Choroid plexus epithelial cell (primary cell): ENCODE results near the gene PAFAH1B1.

Experiments
- DNase-seq: peaks from one replicate; pipeline ENCODE4 v3.0.0-alpha.2; 2010; ENCODE audit warnings: low read depth
- H3K4me3 ChIP-seq: 2 replicates; pipeline ENCODE4 v1.5.1; 2011; ENCODE audit warnings: low read depth, mild to moderate bottlenecking, control low read depth, low read length, moderate library complexity
- CTCF ChIP-seq: conservative IDR thresholded peaks from 2 replicates; pipeline ENCODE4 v1.5.1; 2011; ENCODE audit warnings: low read depth, mild to moderate bottlenecking, control low read depth, inconsistent platforms, low read length, moderate library complexity

PAFAH1B1 gene

GRCh38 chr17:2691965-2692780, 98.7 kb downstream of the PAFAH1B1 start:
- DNase-seq, result no peak
- no peak overlapping the region for H3K4me3 ChIP-seq
- TF ChIP-seq CTCF, result no peak

GRCh38 chr17:2692781-2693135, 99.3 kb downstream of the PAFAH1B1 start:
- no peak for TF ChIP-seq CTCF
- DNase-seq, result no peak
- H3K4me3 ChIP-seq, result no peak overlapping the region

GRCh38 chr17:2693561-2694380, 100.3 kb downstream of the PAFAH1B1 start:
- no peak for TF ChIP-seq CTCF
- H3K4me3 ChIP-seq, result no peak overlapping the region
- no peak for DNase-seq

- DNase-seq, result no peak
- TF ChIP-seq CTCF, result no peak
- no peak overlapping the region for H3K4me3 ChIP-seq
These were observed 101.2 kb downstream of the PAFAH1B1 start for GRCh38 chr17:2694381-2695242.

- no peak for TF ChIP-seq CTCF
- no peak for DNase-seq
- no peak overlapping the region for H3K4me3 ChIP-seq
These were observed 101.9 kb downstream of the PAFAH1B1 start for GRCh38 chr17:2695243-2695960.

- DNase-seq, result no peak
- no peak overlapping the region for H3K4me3 ChIP-seq
- no peak for TF ChIP-seq CTCF
These were observed 102.7 kb downstream of the PAFAH1B1 start for GRCh38 chr17:2695961-2696760.
